Measurements from ENCODE around the gene ZFPM1. TPM values are rescaled to one million over a fixed set of nuclear protein-coding genes. Genes with fewer than 3 reads are reported as not detected.

The ZFPM1 gene
- total and polyA plus RNA-seq, 7 donors, result 0.43 to 2.9 (median 2.3) TPM

DNA sequence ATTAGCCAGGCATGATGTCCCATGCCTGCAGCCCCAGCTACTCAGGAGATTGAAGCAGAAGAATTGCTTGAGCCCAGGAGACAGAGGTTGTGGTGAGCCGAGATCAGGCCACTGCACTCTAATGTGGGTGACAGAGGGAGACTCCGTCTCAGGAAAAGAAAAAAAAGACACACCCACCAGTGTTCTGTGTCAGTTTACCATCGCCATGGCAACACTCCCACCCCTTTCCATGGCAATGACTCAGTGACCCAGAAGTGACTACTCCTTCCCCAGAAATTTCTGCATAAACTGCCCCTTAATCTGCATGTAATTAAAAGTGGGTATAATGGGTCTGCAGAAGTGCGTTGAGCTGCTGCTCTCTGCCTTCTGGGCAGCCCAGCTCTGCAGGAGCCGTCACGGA, 113.1 kb downstream of the ZFPM1 start:
- Histone ChIP-seq H3K4me3 (no peak overlapping the region), H3K4me1 (peaks cover 7% of the 10 kb centered on the region), H3K9me3 (no peaks in the 10 kb centered on the region), H3K36me3 (ENCODE audit: insufficient read depth in 1 of 2, low read depth in 1 of 2) (no peaks in the 10 kb centered on the region), H3K27me3 (ENCODE audit: insufficient read depth in 3 of 3, low read length in 2 of 3) (no peaks in the 10 kb centered on the region), H3K27ac (no peak overlapping the region)
- ATAC-seq (no peak), DNase-seq (no peak)
- WGBS, 3 donors, result 63 to 70% (median 67%) methylated on average over 6 of the region's 6 CpGs
- TF ChIP-seq, protein P1, sequence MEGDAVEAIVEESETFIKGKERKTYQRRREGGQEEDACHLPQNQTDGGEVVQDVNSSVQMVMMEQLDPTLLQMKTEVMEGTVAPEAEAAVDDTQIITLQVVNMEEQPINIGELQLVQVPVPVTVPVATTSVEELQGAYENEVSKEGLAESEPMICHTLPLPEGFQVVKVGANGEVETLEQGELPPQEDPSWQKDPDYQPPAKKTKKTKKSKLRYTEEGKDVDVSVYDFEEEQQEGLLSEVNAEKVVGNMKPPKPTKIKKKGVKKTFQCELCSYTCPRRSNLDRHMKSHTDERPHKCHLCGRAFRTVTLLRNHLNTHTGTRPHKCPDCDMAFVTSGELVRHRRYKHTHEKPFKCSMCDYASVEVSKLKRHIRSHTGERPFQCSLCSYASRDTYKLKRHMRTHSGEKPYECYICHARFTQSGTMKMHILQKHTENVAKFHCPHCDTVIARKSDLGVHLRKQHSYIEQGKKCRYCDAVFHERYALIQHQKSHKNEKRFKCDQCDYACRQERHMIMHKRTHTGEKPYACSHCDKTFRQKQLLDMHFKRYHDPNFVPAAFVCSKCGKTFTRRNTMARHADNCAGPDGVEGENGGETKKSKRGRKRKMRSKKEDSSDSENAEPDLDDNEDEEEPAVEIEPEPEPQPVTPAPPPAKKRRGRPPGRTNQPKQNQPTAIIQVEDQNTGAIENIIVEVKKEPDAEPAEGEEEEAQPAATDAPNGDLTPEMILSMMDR (IDR thresholded peaks at IDR 0.05), result no peak
- intact Hi-C loops (cut with DNase I), result loop anchor here (5.0 to 10.0 kb wide), 2 partner anchors 141 to 371 kb away; partner anchors contain the start of genes CTU2 (in 2 of the 2) and RNF166 (in 2 of the 2)

DNA sequence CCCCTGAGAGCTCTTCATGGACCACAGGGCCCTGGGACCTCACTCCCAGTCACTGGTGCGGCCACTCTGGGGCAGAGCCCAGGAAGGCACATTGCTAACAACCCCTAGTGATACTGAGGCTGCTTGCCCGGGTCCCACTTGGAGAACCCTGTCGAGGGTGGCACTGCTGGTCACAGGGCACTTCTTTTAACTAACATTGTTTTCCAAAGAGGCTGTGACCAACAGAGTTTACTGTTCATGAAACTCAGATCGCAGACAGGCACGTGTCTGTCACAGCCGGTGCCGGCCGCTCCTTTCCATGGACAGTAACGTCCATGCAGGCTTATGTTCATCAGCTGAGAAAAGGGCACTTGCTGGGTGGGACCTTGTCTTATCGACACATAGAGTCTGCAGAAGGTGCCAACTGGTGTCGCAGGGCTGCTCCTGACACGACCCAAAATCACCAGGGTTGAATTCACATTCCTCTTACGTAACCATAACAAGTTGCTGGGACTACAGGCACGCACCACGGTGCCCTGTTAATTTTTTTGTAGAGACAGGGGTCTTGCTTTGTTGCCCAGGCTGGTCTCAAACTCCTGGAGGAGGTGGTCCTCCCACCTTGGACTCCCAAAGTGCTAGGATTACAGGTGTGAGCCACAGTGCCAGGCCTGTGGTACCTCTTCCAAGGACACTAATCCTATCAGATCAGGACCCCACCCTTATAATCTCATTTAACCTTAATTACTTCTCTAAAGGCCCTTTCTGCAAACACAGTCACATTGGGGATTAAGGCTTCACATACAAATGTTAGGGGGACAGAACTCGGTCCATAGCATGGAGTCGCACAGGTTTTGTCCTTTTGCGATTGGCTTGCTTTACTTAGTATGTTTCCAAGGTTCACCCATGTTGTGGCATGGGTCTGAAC, 115.9 kb downstream of the ZFPM1 start:
- 83 to 86% (median 86%) methylated on average over 18 of the region's 18 CpGs for WGBS, 3 donors
- no peak for DNase-seq
- ATAC-seq, result no peak
- Histone ChIP-seq H3K9me3 (no peaks in the 10 kb centered on the region), H3K4me3 (peak overlapping the region; percentile 72), H3K27ac (no peak overlapping the region), H3K27me3 (ENCODE audit: insufficient read depth in 3 of 3, low read length in 2 of 3) (no peaks in the 10 kb centered on the region), H3K36me3 (ENCODE audit: insufficient read depth in 1 of 2, low read depth in 1 of 2) (peaks cover 0 to 17% of the 10 kb centered on the region in 2 donors), H3K4me1 (peaks cover 17% of the 10 kb centered on the region)
- intact Hi-C loops (cut with DNase I), result loop anchor here (5.0 to 10.0 kb wide), 2 partner anchors 138 to 374 kb away; partner anchors contain the start of genes CTU2 (in 2 of the 2) and RNF166 (in 2 of the 2)
- TF ChIP-seq, protein P1 (IDR thresholded peaks at IDR 0.05), result no peak

DNA sequence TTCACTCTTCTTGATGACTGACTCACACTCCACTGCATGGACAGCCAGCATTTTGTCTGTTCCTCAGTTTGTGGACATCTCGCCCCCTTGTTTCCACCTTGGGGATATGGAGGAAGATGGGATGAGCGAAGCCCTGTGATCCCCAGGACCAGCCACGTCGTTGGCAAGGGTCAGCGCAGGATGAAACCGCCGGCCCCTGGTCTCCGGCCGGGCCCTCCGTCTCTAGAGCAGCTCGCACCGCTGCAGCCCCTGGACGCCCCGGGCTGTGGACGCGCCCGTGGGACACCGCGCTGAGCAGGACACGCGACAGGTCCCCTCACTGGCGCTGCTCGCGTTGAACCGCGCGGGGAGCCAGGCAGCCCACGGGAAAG, 116.5 kb downstream of the ZFPM1 start:
- intact Hi-C loops (cut with DNase I), result loop anchor here (5.0 to 10.0 kb wide), 2 partner anchors 138 to 375 kb away; partner anchors contain the start of genes CTU2 (in 2 of the 2) and RNF166 (in 2 of the 2)
- Histone ChIP-seq H3K4me1 (peaks cover 17% of the 10 kb centered on the region), H3K36me3 (ENCODE audit: insufficient read depth in 1 of 2, low read depth in 1 of 2) (peaks cover 0 to 20% of the 10 kb centered on the region in 2 donors), H3K9me3 (no peaks in the 10 kb centered on the region), H3K27ac (peak overlapping the region; percentile 85), H3K27me3 (ENCODE audit: insufficient read depth in 3 of 3, low read length in 2 of 3) (no peaks in the 10 kb centered on the region), H3K4me3 (peak overlapping the region; percentile 72)
- ATAC-seq (peak; percentile 24 to 51 (median 32)), DNase-seq (peak; percentile 29 to 66)
- TF ChIP-seq, protein P1 (IDR thresholded peaks at IDR 0.05), result no peak
- 1% methylated on average over 28 of the region's 28 CpGs for WGBS, 3 donors

DNA sequence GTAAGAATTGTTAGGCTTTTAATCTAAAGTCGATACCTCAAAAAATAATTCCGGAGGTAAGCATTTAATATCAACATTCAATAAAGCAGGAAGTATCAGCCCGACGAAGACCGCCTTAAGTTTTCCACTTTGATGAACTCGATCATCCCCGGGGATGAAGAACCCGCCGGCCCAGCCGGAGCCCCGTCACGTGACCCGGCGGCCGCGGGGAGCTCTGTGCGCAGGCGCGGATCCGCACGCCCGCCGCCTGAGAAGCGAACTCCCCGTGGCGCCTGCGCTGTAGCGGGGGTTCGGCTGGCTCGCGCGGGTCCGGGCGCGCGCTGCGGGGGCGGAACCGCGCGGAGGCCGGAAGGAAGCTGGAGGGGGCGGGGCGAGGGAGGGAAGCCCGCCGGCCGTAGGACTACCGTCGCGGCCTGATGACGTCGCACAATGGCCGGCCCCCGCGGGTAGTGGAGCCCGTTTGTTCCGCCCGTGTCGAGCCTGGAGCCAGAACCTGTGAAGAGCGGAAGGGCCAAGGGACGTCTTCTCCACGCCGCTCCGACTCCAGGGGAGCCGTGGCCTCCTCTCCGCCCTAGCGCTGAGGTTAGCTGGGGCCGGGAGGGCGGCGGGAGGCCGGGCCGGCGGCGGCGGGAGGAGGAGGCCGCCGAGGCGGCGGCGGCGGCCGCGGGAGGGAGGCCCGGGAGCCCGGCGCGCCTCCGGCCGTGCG, 117.1 kb downstream of the ZFPM1 start, which contains the start of gene ZC3H18:
Gene ZC3H18, plus strand, starts transcription at position 419 of the 706 bp plus-strand sequence. CDS start 6,721 bp downstream, outside the sequence.
- DNase-seq (peak; percentile 98 to 99), ATAC-seq (peak; percentile 99 to 100 (median 99))
- Histone ChIP-seq H3K36me3 (ENCODE audit: insufficient read depth in 1 of 2, low read depth in 1 of 2) (peaks cover 0 to 21% of the 10 kb centered on the region in 2 donors), H3K27ac (peak within 1 kb of the TSS; percentile 85), H3K27me3 (ENCODE audit: insufficient read depth in 3 of 3, low read length in 2 of 3) (no peaks in the 10 kb centered on the region), H3K4me1 (peaks cover 17% of the 10 kb centered on the region), H3K9me3 (no peaks in the 10 kb centered on the region), H3K4me3 (peak within 1 kb of the TSS; percentile 72)
- TF ChIP-seq, protein P1 (IDR thresholded peaks at IDR 0.05), result no peak
- intact Hi-C loops (cut with DNase I), result loop anchor here (5.0 to 10.0 kb wide), 2 partner anchors 137 to 375 kb away; partner anchors contain the start of genes CTU2 (in 2 of the 2) and RNF166 (in 2 of the 2)
- WGBS, 3 donors, result 0% methylated on average over 54 to 90 of the region's 90 CpGs
